Measurements from ENCODE around the gene GAL.

DNA sequence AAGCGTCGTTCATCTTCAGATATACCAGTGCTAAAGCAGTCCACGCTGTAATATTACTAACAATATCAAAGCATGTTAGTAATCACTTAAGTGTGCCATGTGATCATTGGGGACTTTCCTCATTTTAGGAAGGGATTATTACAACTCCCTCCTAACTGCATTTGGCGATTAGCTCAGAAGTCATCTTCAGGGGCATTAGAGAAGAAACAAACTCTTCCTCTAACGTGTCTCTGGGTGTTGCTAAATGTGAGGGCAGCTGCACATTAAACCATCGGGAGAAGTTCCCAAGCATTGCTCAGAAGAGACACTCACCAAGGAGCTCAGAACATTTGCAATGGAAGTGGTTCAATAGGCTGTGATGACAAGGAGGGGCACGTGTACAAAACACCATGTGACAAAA lies 49.8 kb downstream of the GAL start:
- TF ChIP-seq CTCF (IDR thresholded peaks at IDR 0.05) (no peak), POLR2A (IDR thresholded peaks at IDR 0.05) (no peak)
